Panc1 (cell line): ENCODE data around the gene SCAP. TPM values are rescaled to one million over a fixed set of nuclear protein-coding genes. Genes with fewer than 3 reads are reported as not detected.

Source experiments
- ATAC-seq: fragments of 200-7000 bp; cut with Tn5 transposase; 2 replicates; pipeline ENCODE4 v1.9.1; 2020; ENCODE audit warnings: mild to moderate bottlenecking, moderate library complexity
- BruUV-seq: library from RNA; stranded (reverse); fragments of 400-500 nt; replicated peaks from 2 replicates; lab custom pipeline; 2021; lab: Mats Ljungman, UMichigan
- CTCF ChIA-PET: fragments of 300-600 bp; sonication (Branson Sonifier 250); formaldehyde crosslinking; loops from one replicate; lab custom pipeline; 2022; ENCODE audit warnings: antibody characterized with exemption; lab: Charles Lee
- POLR2A ChIA-PET: fragments of 300-600 bp; sonication (Branson Sonifier 250); formaldehyde crosslinking; loops from one replicate; lab custom pipeline; 2022; ENCODE audit warnings: antibody characterized with exemption; lab: Charles Lee
- DNase-seq: peaks from one replicate; pipeline ENCODE4 v3.0.0-alpha.2; 2010; ENCODE audit warnings: low read depth, low spot score
- H3K27ac ChIP-seq: 2 replicates; pipeline ENCODE4 v1.5.1; 2011; ENCODE audit warnings: mild to moderate bottlenecking, low read length, inconsistent platforms
- H3K27me3 ChIP-seq: fragments of 200-500 bp; sonication (Bioruptor generic); 2 replicates; pipeline ENCODE4 v1.6.0; 2014; ENCODE audit warnings: low read length, inconsistent platforms; ENCODE audit not compliant: control insufficient read depth, insufficient read depth
- H3K36me3 ChIP-seq: fragments of 200-500 bp; sonication (Bioruptor generic); 2 replicates; pipeline ENCODE4 v1.5.1; 2014; ENCODE audit warnings: inconsistent platforms, mild to moderate bottlenecking, low read length, moderate library complexity; ENCODE audit not compliant: control insufficient read depth, insufficient read depth
- H3K4me1 ChIP-seq: 2 replicates; pipeline ENCODE4 v1.5.1; 2011; ENCODE audit warnings: inconsistent platforms, mild to moderate bottlenecking, low read length, moderate library complexity; ENCODE audit not compliant: control insufficient read depth, insufficient read depth
- H3K4me3 ChIP-seq, 2 experiments: 2 replicates each; pipeline ENCODE4 v1.5.1; 2011 to 2012; ENCODE audit warnings: low read depth in 2 of 2, low read length in 2 of 2, mild to moderate bottlenecking in 2 of 2, inconsistent platforms in 1 of 2, moderate library complexity in 1 of 2
- H3K9me3 ChIP-seq: fragments of 200-500 bp; sonication (Bioruptor generic); 2 replicates; pipeline ENCODE4 v1.5.1; 2014; ENCODE audit warnings: low read depth, mild to moderate bottlenecking, inconsistent platforms, low read length, moderate library complexity; ENCODE audit not compliant: control insufficient read depth, insufficient read depth
- POLR2AphosphoS5 ChIP-seq: IDR thresholded peaks from 2 replicates; pipeline ENCODE4 v1.6.1; 2012; ENCODE audit warnings: mild to moderate bottlenecking, low read depth, low read length, moderate library complexity
- SIN3A ChIP-seq: IDR thresholded peaks from 2 replicates; pipeline ENCODE4 v1.6.1; 2012; ENCODE audit warnings: low read depth, mild to moderate bottlenecking, low read length, moderate library complexity, borderline replicate concordance; ENCODE audit not compliant: insufficient read depth
- TCF7L2 ChIP-seq: IDR thresholded peaks from 2 replicates; pipeline ENCODE4 v1.6.1; 2011; ENCODE audit warnings: mild to moderate bottlenecking, low read depth, low read length, inconsistent platforms
- in situ Hi-C: cut with HindIII; loops from 2 replicates; pipeline ENCODE4 v1.10.0; 2016; ENCODE audit warnings: low sequenced_read_pairs, low pct_unique_long_range_greater_than_20kb
- intact Hi-C: fragments of 100-400 bp; cut with micrococcal nuclease; formaldehyde crosslinking; loops from one replicate; pipeline ENCODE4 v1.10.0; 2022; ENCODE audit not compliant: unreplicated experiment
- total RNA-seq: library from RNA; stranded (reverse); gene quantifications from one replicate; pipeline ENCODE4 v1.2.1, GENCODE V29; 2021; ENCODE audit not compliant: unreplicated experiment
- TF ChIP-seq, protein P1 (sequence below): fragments of 450-650 bp; IDR thresholded peaks from 2 replicates; pipeline ENCODE4 v1.5.1; 2017; ENCODE audit warnings: mild to moderate bottlenecking
- TF ChIP-seq, protein P2 (sequence below), 2 experiments: IDR thresholded peaks; 2 replicates each; pipeline ENCODE4 v1.6.1; 2011 to 2012; ENCODE audit warnings: low read depth in 2 of 2, control low read depth in 1 of 2, low read length in 1 of 2, mild to moderate bottlenecking in 1 of 2, moderate library complexity in 1 of 2; ENCODE audit not compliant: insufficient read depth in 1 of 2

Gene SCAP
- total RNA-seq, 1 experiment from 2014 or later, result 49.7 TPM

DNA sequence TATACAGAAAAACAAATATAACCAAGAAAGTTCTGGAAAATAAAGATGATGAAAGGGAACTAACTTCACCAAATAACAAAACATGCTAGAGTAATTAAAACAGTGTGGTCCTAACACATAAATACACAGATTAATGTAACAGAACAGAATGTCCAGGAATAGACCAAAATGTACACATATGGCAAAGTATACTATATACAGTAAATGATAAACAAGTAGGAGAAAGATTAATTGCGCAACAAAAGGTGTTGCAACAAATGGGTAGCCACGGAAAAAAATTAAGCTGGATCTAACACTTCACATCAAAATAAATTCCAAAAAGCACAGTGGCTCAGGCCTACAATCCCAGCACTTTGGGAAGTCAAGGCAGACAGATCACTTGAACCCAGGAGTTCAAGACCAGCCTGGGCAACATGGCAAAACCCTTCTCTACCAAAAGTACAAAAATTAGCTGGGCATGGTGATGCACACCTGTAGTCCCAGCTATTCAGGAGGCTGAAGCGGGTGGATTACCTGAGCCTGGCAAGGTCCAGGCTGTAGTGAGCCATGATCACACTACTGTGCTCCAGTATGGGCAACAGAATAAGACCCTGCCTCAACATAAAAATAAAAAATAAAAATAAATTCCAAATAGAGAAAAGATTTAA is 19.8 kb downstream of the SCAP start:
- CTCF ChIA-PET, result no interaction called here
- in situ Hi-C loops, result no loop called here
- POLR2A ChIA-PET, result no interaction called here

DNA sequence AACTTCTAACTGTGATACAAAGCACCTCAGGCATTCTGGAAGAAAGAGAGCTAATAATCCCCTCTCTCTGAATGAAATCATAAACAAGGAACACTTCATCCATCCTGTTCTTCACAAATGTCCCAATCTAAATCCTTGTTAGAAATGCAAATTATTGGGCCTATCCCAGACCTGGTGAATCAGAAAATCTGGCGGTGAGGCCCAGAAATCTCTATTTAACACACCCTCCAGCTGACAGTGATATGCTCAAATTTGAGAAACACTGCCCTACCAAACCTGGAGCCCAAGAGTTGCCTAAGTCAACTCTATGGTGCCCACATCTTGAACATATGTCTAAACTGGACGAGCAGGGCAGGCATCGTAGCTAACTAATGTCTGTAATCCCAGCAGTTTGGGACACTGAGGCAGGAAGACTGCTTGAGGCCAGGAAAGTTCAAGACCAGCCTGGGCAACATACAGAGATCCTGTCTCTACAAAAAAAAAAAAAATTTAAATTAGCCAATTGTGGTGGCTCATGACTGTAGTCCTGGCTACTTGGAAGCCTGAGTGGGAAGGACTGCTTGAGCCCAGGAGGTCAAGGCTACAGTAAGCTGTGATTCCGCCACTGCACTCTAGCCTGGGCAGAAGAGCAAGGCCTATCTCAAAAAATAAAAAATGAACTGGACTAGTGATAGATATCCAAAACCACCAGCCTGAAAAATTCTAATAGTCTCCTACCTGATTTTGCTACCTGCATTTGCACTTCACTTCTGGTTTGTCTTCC is 23.1 kb downstream of the SCAP start:
- CTCF ChIA-PET, result no interaction called here
- no peak for ATAC-seq
- H3K9me3 ChIP-seq, result no peaks in the 10 kb centered on the region
- no peak for TF ChIP-seq SIN3A
- TF ChIP-seq TCF7L2, result no peak
- TF ChIP-seq, protein P1, sequence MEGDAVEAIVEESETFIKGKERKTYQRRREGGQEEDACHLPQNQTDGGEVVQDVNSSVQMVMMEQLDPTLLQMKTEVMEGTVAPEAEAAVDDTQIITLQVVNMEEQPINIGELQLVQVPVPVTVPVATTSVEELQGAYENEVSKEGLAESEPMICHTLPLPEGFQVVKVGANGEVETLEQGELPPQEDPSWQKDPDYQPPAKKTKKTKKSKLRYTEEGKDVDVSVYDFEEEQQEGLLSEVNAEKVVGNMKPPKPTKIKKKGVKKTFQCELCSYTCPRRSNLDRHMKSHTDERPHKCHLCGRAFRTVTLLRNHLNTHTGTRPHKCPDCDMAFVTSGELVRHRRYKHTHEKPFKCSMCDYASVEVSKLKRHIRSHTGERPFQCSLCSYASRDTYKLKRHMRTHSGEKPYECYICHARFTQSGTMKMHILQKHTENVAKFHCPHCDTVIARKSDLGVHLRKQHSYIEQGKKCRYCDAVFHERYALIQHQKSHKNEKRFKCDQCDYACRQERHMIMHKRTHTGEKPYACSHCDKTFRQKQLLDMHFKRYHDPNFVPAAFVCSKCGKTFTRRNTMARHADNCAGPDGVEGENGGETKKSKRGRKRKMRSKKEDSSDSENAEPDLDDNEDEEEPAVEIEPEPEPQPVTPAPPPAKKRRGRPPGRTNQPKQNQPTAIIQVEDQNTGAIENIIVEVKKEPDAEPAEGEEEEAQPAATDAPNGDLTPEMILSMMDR, result no peak
- no peak for TF ChIP-seq POLR2AphosphoS5
- TF ChIP-seq, protein P2, sequence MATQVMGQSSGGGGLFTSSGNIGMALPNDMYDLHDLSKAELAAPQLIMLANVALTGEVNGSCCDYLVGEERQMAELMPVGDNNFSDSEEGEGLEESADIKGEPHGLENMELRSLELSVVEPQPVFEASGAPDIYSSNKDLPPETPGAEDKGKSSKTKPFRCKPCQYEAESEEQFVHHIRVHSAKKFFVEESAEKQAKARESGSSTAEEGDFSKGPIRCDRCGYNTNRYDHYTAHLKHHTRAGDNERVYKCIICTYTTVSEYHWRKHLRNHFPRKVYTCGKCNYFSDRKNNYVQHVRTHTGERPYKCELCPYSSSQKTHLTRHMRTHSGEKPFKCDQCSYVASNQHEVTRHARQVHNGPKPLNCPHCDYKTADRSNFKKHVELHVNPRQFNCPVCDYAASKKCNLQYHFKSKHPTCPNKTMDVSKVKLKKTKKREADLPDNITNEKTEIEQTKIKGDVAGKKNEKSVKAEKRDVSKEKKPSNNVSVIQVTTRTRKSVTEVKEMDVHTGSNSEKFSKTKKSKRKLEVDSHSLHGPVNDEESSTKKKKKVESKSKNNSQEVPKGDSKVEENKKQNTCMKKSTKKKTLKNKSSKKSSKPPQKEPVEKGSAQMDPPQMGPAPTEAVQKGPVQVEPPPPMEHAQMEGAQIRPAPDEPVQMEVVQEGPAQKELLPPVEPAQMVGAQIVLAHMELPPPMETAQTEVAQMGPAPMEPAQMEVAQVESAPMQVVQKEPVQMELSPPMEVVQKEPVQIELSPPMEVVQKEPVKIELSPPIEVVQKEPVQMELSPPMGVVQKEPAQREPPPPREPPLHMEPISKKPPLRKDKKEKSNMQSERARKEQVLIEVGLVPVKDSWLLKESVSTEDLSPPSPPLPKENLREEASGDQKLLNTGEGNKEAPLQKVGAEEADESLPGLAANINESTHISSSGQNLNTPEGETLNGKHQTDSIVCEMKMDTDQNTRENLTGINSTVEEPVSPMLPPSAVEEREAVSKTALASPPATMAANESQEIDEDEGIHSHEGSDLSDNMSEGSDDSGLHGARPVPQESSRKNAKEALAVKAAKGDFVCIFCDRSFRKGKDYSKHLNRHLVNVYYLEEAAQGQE (IDR thresholded peaks at IDR 0.05; ENCODE audit: insufficient read depth in 1 of 2, low read depth in 2 of 2, low read length in 1 of 2), result no peak
- no peaks in the 10 kb centered on the region for H3K27me3 ChIP-seq
- no peak overlapping the region for H3K4me3 ChIP-seq
- BruUV-seq, result no TSS peak
- DNase-seq, result no peak
- H3K4me1 ChIP-seq, result no peaks in the 10 kb centered on the region
- H3K27ac ChIP-seq, result no peak overlapping the region
- no peaks in the 10 kb centered on the region for H3K36me3 ChIP-seq
- intact Hi-C loops, result no loop called here
- in situ Hi-C loops, result no loop called here
- POLR2A ChIA-PET, result no interaction called here

More for the DNA sequence above, 19.8 kb downstream of the SCAP start:
- H3K27ac ChIP-seq, result no peak overlapping the region
- H3K36me3 ChIP-seq, result no peaks in the 10 kb centered on the region
- H3K9me3 ChIP-seq, result no peaks in the 10 kb centered on the region
- H3K4me3 ChIP-seq, result no peak overlapping the region
- no peaks in the 10 kb centered on the region for H3K4me1 ChIP-seq
- ATAC-seq (no peak), DNase-seq (no peak)
- no peak for TF ChIP-seq TCF7L2
- TF ChIP-seq, protein P1, result no peak
- TF ChIP-seq, protein P2 (IDR thresholded peaks at IDR 0.05; ENCODE audit: insufficient read depth in 1 of 2, low read depth in 2 of 2, low read length in 1 of 2), result no peak
- no peak for TF ChIP-seq POLR2AphosphoS5
- TF ChIP-seq SIN3A, result no peak
- intact Hi-C loops, result no loop called here
- BruUV-seq, result no TSS peak
- H3K27me3 ChIP-seq, result no peaks in the 10 kb centered on the region
